ENCODE results near the gene RPL13. TPM values are rescaled to one million over a fixed set of nuclear protein-coding genes. Genes with fewer than 3 reads are reported as not detected.

RPL13 gene
- total RNA-seq, 1 donor from 2014 or later: 17,833 TPM

DNA sequence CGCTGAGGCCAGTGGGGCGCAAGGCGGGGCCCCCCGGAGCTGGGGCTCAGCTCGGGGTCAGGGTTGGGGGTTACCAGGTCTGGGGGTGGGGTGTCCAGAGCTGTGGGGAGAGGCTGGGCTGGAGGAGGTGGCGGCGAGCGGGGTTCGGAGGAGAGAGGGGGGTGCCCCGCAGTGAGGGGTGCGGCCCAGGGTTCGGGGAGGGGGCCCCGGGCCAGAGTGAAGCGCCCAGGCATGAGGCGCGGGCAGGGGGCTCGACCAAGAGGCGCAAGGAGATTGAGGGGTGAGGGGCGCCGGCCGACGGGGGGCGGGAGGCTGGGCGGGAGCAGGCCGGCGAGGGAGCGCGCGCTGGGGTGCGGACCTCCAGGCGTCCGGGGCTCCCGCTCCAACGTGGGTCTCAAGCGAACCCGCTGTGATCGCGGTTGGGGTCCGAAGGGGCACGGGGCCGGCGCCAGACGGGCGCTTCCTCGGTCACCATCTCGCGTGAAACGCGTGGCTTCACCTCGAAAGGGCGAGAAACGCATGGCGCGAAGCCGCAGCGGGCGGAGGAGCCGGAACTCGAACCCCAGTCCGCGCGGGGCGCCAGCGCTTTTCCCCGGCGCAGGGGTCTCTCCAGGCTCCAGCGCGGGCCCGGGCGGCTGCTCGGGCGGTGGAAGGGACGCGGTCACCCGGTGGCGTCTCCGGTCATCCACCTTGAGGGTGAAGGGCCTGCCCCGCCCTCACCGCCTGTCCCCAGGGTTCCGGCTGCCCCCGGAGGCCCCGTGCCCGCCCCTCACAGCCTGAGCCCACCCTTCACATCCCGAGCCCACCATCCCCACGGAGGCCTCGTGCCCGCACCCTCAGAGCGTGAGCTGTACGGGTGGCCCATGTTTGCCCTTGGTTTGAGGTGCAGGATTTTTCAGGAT is 15.9 kb downstream of the RPL13 start:
- H3K36me3 ChIP-seq (ENCODE audit: control insufficient read depth, insufficient read depth, low read length): no peaks in the 10 kb centered on the region
- no peak for DNase-seq (ENCODE audit: low read depth)
- peaks cover 28% of the 10 kb centered on the region for H3K27me3 ChIP-seq (ENCODE audit: control insufficient read depth, insufficient read depth, low read length)
- H3K4me3 ChIP-seq (ENCODE audit: low read depth, low read length): peak overlapping the region; percentile 39
- TF ChIP-seq, protein P1, sequence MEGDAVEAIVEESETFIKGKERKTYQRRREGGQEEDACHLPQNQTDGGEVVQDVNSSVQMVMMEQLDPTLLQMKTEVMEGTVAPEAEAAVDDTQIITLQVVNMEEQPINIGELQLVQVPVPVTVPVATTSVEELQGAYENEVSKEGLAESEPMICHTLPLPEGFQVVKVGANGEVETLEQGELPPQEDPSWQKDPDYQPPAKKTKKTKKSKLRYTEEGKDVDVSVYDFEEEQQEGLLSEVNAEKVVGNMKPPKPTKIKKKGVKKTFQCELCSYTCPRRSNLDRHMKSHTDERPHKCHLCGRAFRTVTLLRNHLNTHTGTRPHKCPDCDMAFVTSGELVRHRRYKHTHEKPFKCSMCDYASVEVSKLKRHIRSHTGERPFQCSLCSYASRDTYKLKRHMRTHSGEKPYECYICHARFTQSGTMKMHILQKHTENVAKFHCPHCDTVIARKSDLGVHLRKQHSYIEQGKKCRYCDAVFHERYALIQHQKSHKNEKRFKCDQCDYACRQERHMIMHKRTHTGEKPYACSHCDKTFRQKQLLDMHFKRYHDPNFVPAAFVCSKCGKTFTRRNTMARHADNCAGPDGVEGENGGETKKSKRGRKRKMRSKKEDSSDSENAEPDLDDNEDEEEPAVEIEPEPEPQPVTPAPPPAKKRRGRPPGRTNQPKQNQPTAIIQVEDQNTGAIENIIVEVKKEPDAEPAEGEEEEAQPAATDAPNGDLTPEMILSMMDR (IDR thresholded peaks at IDR 0.05; ENCODE audit: insufficient read depth, low read length, poor library complexity, severe bottlenecking): no peak

DNA sequence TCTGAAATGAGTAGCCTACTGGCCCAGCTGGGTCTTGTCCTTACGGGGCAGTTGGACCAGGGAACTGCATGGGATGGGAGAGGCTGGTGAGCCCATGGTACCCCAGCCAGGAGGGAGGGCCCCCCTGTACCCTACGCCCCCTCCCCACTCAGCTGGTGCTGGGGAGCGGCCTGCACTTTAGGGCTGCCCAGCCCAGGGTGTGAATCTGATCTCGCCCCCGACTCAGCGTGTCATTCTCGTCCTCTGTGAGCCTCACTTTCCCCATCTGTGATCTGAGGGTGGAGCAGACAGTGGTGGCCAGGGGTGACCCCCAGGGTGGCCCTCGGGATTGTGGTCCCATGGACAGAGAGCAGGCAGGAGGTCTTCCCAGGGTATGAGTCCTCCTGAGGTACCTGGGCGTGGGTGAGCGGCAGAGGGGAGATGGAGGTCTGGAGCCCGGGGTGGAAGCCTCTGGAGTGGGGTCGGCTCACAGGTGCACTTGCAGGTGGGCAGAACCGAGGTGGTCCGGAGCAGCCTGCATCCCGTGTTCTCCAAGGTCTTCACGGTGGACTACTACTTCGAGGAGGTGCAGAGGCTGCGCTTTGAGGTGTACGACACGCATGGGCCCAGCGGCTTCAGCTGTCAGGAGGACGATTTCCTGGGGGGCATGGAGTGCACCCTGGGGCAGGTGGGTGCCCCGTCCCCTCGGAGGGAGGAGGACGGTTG is 16.7 kb downstream of the RPL13 start:
- no peak for DNase-seq (ENCODE audit: low read depth)
- Histone ChIP-seq H3K27me3 (ENCODE audit: control insufficient read depth, insufficient read depth, low read length) (peaks cover 25% of the 10 kb centered on the region), H3K36me3 (ENCODE audit: control insufficient read depth, insufficient read depth, low read length) (no peaks in the 10 kb centered on the region), H3K4me3 (ENCODE audit: low read depth, low read length) (no peak overlapping the region)
- TF ChIP-seq, protein P1 (IDR thresholded peaks at IDR 0.05; ENCODE audit: insufficient read depth, low read length, poor library complexity, severe bottlenecking): no peak

DNA sequence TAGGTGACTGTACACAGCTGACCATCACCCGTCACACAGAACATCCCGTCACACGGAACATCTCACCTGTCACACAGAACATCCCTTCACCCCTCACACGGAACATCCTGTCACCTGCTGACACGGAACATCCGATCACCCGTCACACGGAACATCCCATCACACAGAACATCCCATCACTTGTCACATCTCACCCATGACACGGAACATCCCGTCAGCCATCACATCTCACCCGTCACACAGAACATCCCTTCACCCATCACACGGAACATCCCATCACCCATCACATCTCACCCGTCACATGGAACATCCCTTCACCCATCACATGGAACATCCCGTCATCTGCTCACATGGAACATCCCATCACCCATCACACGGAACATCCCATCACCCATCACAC is 18.9 kb downstream of the RPL13 start:
- DNase-seq (ENCODE audit: low read depth): no peak
- no peaks in the 10 kb centered on the region for H3K36me3 ChIP-seq (ENCODE audit: control insufficient read depth, insufficient read depth, low read length)
- peaks cover 20% of the 10 kb centered on the region for H3K27me3 ChIP-seq (ENCODE audit: control insufficient read depth, insufficient read depth, low read length)
- TF ChIP-seq, protein P1 (IDR thresholded peaks at IDR 0.05; ENCODE audit: insufficient read depth, low read length, poor library complexity, severe bottlenecking): no peak
- H3K4me3 ChIP-seq (ENCODE audit: low read depth, low read length): no peak overlapping the region

DNA sequence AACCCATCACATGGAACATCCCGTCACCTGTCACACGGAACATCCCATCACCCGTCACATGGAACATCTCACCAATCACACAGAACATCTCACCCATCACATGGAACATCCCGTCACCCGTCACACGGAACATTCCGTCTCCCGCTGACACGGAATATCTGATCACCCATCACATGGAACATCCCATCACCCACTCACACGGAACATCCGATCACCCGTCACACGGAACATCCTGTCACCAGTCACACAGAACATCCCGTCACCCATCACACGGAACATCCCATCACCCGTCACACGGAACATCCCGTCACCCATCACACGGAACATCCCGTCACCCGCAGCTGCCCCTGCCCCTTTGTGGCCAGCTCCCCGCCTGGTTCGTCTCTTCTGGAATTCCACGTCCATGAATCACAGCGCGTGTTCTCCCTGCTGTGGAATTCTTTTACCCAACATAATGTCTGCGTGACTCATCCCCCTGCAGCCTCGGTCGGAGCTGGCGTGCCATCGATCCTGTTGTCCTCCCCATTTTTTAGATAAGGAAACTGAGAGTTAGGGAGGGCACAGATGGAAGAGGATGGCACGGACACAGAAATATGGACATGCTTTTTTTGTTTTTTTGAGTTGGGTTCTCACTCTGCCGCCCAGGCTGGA is 20.7 kb downstream of the RPL13 start:
- no peaks in the 10 kb centered on the region for H3K36me3 ChIP-seq (ENCODE audit: control insufficient read depth, insufficient read depth, low read length)
- TF ChIP-seq, protein P1 (IDR thresholded peaks at IDR 0.05; ENCODE audit: insufficient read depth, low read length, poor library complexity, severe bottlenecking): no peak
- peaks cover 6% of the 10 kb centered on the region for H3K27me3 ChIP-seq (ENCODE audit: control insufficient read depth, insufficient read depth, low read length)
- H3K4me3 ChIP-seq (ENCODE audit: low read depth, low read length): no peak overlapping the region
- peak; percentile 90 for DNase-seq (ENCODE audit: low read depth)

DNA sequence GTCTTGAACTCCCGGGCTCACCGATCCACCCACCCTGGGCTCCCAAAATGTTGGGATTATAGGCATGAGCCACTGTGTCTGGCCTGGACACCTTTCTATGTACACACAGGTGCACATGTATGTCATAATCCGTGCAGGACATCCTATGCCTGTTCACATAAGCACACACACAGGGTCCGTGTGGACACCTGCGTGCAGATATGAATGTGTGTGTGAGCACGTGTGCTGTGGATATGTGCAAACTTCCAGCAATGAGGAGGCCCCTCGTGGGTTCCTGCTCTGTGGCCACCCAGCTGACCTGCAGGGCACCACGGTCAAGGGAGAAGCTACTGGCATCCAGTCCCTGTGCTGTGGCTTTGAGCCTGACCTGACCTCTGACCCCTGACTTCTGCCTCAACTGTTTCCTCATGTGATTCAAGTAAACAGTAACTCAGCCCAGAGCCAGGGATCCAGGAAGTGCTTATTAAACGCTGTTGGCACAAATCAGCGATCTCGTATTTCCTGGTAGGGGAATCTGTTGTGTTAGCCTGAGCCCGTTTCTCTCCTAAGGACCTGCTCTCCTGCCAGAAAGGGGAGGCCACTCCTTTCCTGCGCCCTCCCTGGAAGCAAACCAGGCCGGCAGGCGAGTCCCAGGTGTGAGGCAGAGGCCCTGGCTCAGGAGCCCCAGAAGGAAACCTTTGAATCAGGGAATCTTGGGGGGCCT is 21.5 kb downstream of the RPL13 start:
- DNase-seq (ENCODE audit: low read depth): no peak
- H3K4me3 ChIP-seq (ENCODE audit: low read depth, low read length): no peak overlapping the region
- H3K27me3 ChIP-seq (ENCODE audit: control insufficient read depth, insufficient read depth, low read length): no peaks in the 10 kb centered on the region
- no peaks in the 10 kb centered on the region for H3K36me3 ChIP-seq (ENCODE audit: control insufficient read depth, insufficient read depth, low read length)
- TF ChIP-seq, protein P1 (IDR thresholded peaks at IDR 0.05; ENCODE audit: insufficient read depth, low read length, poor library complexity, severe bottlenecking): no peak
